Esophagus mucosa (tissue), 1 donor: ENCODE data around the gene RCVRN. TPM values are rescaled to one million over a fixed set of nuclear protein-coding genes. Genes with fewer than 3 reads are reported as not detected.

ENCODE experiments used
- ATAC-seq: fragments of 200-7000 bp; cut with Tn5 transposase; one replicate; pipeline ENCODE4 v1.9.1; 2020
- total RNA-seq: library from RNA; stranded (reverse); gene quantifications from one replicate; pipeline ENCODE4 v1.2.4, GENCODE V29; 2023
- donor health status: DM: yes; HTN: yes; CAD: no.

RCVRN gene
- total RNA-seq, 1 donor from 2014 or later = not detected

- no peak for ATAC-seq
Observed at GRCh38 chr17:9895923-9896322, 9.1 kb downstream of the RCVRN start.

GRCh38 chr17:9894231-9894630, 10.8 kb downstream of the RCVRN start:
- no peak for ATAC-seq

GRCh38 chr17:9893411-9894012, 11.6 kb downstream of the RCVRN start:
- no peak for ATAC-seq

- no peak for ATAC-seq
Observed at GRCh38 chr17:9890124-9890523, 14.9 kb downstream of the RCVRN start.

GRCh38 chr17:9887508-9887907, 17.6 kb downstream of the RCVRN start:
- ATAC-seq = no peak

- no peak for ATAC-seq
Observed at GRCh38 chr17:9886141-9886930, 18.7 kb downstream of the RCVRN start.

- ATAC-seq = no peak
Observed at GRCh38 chr17:9883451-9883850, 21.6 kb downstream of the RCVRN start.

- peak; percentile 15 for ATAC-seq
Observed at GRCh38 chr17:9880582-9880999, 24.5 kb downstream of the RCVRN start.

GRCh38 chr17:9878786-9879525, 26.1 kb downstream of the RCVRN start:
- no peak for ATAC-seq

GRCh38 chr17:9878356-9878755, 26.7 kb downstream of the RCVRN start:
- no peak for ATAC-seq

GRCh38 chr17:9875441-9875840, 29.6 kb downstream of the RCVRN start:
- ATAC-seq = no peak

- no peak for ATAC-seq
Observed at GRCh38 chr17:9874722-9875121, 30.3 kb downstream of the RCVRN start.

GRCh38 chr17:9872852-9873251, 32.2 kb downstream of the RCVRN start:
- ATAC-seq = no peak

- no peak for ATAC-seq
Observed at GRCh38 chr17:9868552-9868951, 36.5 kb downstream of the RCVRN start.

GRCh38 chr17:9865586-9865985, 39.5 kb downstream of the RCVRN start:
- no peak for ATAC-seq

- no peak for ATAC-seq
Observed at GRCh38 chr17:9862949-9863348, 42.1 kb downstream of the RCVRN start.

GRCh38 chr17:9862220-9862619, 42.9 kb downstream of the RCVRN start:
- ATAC-seq = no peak

- ATAC-seq = no peak
Observed at GRCh38 chr17:9860851-9861250, 44.2 kb downstream of the RCVRN start.

- ATAC-seq = no peak
Observed at GRCh38 chr17:9859781-9860180, 45.3 kb downstream of the RCVRN start.

- no peak for ATAC-seq
Observed at GRCh38 chr17:9855036-9855435, 50.0 kb downstream of the RCVRN start.

GRCh38 chr17:9854255-9854654, 50.8 kb downstream of the RCVRN start:
- no peak for ATAC-seq

- ATAC-seq = no peak
Observed at GRCh38 chr17:9850151-9850550, 54.9 kb downstream of the RCVRN start.
